Measurements from ENCODE around the gene TBC1D2. TPM values are rescaled to one million over a fixed set of nuclear protein-coding genes. Genes with fewer than 3 reads are reported as not detected.

TBC1D2 gene
- total and polyA plus RNA-seq, 2 experiments from 2014 or later, result 3.7 to 6.8 TPM

DNA sequence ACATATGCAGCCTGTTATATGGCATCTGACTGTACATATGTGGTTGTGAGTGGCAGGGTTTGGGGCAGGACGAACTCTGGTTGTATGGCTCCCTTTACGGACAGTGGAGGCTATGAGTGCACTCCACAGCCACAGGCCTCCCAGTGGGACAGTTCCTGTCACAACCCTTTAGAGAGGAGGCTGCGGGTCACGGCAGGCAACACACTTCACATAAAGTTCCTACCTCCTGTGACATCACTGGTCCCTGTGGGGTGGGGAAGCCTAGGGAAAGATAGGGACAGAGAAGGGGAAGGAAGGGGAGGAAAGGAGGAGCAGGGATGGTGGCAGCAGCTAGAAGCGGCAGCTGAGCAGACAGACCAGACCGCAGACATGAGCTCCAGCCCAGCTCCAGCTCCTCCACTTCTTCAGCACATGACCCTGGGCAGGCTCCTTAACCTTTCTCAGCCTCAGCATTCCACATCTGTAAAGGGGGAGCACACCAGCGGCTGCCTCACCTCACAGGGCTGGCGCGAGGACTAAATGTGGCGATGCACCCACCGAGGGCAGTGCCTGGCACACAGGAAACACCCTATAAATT is 35.6 kb downstream of the TBC1D2 start:
- Histone ChIP-seq H2AFZ (no peak overlapping the region), H3K9me2 (ENCODE audit: insufficient read depth) (no peaks in the 10 kb centered on the region), H3K36me3 (ENCODE audit: insufficient read depth) (no peaks in the 10 kb centered on the region), H3F3A (replicated peaks; ENCODE audit: low read depth) (peaks cover 18% of the 10 kb centered on the region), H4K20me1 (replicated peaks; ENCODE audit: insufficient read depth) (no peaks in the 10 kb centered on the region), H3K27me3 (ENCODE audit: insufficient read depth) (no peaks in the 10 kb centered on the region), H3K4me1 (ENCODE audit: insufficient read depth) (peaks cover 31% of the 10 kb centered on the region), H3K27ac (ENCODE audit: low read depth) (peak overlapping the region; percentile 83), H3K4me2 (peak overlapping the region; percentile 43), H3K79me2 (replicated peaks; ENCODE audit: insufficient read depth) (no peaks in the 10 kb centered on the region), H3K4me3 (peak overlapping the region; percentile 2; the same call in 1 of the 2 replicates)
- H3K27ac Mint-ChIP-seq, result peak overlapping the region; percentile 67
- H3K4me1 Mint-ChIP-seq, result peaks cover 61% of the 10 kb centered on the region
- ATAC-seq (no peak), DNase-seq (ENCODE audit: low spot score) (no peak)
- H3K9me3 Mint-ChIP-seq, result no peaks in the 10 kb centered on the region
- H3K4me3 Mint-ChIP-seq, result no peak overlapping the region
- TF ChIP-seq JUNB (IDR thresholded peaks at IDR 0.05; ENCODE audit: unreplicated experiment), result no peak
- TF ChIP-seq, protein P1, sequence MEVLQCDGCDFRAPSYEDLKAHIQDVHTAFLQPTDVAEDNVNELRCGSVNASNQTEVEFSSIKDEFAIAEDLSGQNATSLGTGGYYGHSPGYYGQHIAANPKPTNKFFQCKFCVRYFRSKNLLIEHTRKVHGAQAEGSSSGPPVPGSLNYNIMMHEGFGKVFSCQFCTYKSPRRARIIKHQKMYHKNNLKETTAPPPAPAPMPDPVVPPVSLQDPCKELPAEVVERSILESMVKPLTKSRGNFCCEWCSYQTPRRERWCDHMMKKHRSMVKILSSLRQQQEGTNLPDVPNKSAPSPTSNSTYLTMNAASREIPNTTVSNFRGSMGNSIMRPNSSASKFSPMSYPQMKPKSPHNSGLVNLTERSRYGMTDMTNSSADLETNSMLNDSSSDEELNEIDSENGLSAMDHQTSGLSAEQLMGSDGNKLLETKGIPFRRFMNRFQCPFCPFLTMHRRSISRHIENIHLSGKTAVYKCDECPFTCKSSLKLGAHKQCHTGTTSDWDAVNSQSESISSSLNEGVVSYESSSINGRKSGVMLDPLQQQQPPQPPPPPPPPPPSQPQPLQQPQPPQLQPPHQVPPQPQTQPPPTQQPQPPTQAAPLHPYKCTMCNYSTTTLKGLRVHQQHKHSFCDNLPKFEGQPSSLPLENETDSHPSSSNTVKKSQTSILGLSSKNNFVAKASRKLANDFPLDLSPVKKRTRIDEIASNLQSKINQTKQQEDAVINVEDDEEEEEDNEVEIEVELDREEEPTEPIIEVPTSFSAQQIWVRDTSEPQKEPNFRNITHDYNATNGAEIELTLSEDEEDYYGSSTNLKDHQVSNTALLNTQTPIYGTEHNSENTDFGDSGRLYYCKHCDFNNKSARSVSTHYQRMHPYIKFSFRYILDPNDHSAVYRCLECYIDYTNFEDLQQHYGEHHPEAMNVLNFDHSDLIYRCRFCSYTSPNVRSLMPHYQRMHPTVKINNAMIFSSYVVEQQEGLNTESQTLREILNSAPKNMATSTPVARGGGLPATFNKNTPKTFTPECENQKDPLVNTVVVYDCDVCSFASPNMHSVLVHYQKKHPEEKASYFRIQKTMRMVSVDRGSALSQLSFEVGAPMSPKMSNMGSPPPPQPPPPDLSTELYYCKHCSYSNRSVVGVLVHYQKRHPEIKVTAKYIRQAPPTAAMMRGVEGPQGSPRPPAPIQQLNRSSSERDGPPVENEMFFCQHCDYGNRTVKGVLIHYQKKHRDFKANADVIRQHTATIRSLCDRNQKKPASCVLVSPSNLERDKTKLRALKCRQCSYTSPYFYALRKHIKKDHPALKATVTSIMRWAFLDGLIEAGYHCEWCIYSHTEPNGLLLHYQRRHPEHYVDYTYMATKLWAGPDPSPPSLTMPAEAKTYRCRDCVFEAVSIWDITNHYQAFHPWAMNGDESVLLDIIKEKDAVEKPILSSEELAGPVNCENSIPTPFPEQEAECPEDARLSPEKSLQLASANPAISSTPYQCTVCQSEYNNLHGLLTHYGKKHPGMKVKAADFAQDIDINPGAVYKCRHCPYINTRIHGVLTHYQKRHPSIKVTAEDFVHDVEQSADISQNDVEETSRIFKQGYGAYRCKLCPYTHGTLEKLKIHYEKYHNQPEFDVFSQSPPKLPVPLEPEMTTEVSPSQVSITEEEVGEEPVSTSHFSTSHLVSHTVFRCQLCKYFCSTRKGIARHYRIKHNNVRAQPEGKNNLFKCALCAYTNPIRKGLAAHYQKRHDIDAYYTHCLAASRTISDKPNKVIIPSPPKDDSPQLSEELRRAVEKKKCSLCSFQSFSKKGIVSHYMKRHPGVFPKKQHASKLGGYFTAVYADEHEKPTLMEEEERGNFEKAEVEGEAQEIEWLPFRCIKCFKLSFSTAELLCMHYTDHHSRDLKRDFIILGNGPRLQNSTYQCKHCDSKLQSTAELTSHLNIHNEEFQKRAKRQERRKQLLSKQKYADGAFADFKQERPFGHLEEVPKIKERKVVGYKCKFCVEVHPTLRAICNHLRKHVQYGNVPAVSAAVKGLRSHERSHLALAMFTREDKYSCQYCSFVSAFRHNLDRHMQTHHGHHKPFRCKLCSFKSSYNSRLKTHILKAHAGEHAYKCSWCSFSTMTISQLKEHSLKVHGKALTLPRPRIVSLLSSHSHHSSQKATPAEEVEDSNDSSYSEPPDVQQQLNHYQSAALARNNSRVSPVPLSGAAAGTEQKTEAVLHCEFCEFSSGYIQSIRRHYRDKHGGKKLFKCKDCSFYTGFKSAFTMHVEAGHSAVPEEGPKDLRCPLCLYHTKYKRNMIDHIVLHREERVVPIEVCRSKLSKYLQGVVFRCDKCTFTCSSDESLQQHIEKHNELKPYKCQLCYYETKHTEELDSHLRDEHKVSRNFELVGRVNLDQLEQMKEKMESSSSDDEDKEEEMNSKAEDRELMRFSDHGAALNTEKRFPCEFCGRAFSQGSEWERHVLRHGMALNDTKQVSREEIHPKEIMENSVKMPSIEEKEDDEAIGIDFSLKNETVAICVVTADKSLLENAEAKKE (CRISPR knock-in tag; IDR thresholded peaks at IDR 0.05), result no peak
- TF ChIP-seq NANOG (IDR thresholded peaks at IDR 0.05; ENCODE audit: borderline replicate concordance), result no peak
- TF ChIP-seq, protein P2, sequence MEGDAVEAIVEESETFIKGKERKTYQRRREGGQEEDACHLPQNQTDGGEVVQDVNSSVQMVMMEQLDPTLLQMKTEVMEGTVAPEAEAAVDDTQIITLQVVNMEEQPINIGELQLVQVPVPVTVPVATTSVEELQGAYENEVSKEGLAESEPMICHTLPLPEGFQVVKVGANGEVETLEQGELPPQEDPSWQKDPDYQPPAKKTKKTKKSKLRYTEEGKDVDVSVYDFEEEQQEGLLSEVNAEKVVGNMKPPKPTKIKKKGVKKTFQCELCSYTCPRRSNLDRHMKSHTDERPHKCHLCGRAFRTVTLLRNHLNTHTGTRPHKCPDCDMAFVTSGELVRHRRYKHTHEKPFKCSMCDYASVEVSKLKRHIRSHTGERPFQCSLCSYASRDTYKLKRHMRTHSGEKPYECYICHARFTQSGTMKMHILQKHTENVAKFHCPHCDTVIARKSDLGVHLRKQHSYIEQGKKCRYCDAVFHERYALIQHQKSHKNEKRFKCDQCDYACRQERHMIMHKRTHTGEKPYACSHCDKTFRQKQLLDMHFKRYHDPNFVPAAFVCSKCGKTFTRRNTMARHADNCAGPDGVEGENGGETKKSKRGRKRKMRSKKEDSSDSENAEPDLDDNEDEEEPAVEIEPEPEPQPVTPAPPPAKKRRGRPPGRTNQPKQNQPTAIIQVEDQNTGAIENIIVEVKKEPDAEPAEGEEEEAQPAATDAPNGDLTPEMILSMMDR (conservative IDR thresholded peaks at IDR 0.05; ENCODE audit: low read depth in 2 of 2), result no peak
- peaks cover 17% of the 10 kb centered on the region for H3K27me3 Mint-ChIP-seq (ENCODE audit: insufficient read depth, low read depth, poor library complexity)
- peaks cover 29% of the 10 kb centered on the region for H3K36me3 Mint-ChIP-seq (ENCODE audit: low read depth)
